Measurements from ENCODE around the gene SEMA5A.

DNA sequence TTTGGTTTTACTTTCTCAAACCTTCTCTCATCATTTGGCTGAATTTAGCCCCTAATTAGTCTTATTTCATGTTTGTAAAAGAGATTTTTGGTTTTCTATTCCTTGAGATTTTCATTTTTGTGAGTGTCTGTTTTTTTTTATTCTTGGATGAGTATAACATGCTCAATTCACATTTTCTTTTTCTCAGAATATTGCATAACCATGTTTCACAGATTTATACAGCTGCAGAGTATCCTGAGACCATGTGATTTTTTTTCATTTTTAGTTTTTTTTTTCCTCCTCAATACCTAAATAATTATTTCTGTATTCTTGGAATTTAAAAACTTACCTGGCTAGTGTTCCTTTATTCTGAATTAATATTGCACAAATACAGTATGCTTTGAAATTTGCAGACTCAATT is 361.9 kb downstream of the SEMA5A start:
- TF ChIP-seq, protein P1, sequence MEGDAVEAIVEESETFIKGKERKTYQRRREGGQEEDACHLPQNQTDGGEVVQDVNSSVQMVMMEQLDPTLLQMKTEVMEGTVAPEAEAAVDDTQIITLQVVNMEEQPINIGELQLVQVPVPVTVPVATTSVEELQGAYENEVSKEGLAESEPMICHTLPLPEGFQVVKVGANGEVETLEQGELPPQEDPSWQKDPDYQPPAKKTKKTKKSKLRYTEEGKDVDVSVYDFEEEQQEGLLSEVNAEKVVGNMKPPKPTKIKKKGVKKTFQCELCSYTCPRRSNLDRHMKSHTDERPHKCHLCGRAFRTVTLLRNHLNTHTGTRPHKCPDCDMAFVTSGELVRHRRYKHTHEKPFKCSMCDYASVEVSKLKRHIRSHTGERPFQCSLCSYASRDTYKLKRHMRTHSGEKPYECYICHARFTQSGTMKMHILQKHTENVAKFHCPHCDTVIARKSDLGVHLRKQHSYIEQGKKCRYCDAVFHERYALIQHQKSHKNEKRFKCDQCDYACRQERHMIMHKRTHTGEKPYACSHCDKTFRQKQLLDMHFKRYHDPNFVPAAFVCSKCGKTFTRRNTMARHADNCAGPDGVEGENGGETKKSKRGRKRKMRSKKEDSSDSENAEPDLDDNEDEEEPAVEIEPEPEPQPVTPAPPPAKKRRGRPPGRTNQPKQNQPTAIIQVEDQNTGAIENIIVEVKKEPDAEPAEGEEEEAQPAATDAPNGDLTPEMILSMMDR (IDR thresholded peaks at IDR 0.05): no peak
- TF ChIP-seq SIN3A (IDR thresholded peaks at IDR 0.05; ENCODE audit: borderline replicate concordance, insufficient read depth, low read depth, low read length): no peak
